OCI-LY1 (cell line): ENCODE measurements around the gene IL23A.

Source experiments
- H2AFZ ChIP-seq: fragments of 200-600 bp; sonication (generic), shearing (Covaris generic); 2 replicates; pipeline ENCODE4 v1.6.0; 2014; ENCODE audit warnings: antibody characterized with exemption, mild to moderate bottlenecking, low read length
- H3F3A ChIP-seq: fragments of 200-600 bp; sonication (generic), shearing (Covaris generic); 2 replicates; pipeline ENCODE4 v1.6.0; 2014; ENCODE audit warnings: mild to moderate bottlenecking, antibody characterized with exemption, low read length, moderate library complexity; ENCODE audit not compliant: insufficient read depth
- H3K27ac ChIP-seq: fragments of 200-600 bp; sonication (generic); 2 replicates; pipeline ENCODE4 v1.5.1; 2014; ENCODE audit warnings: low read length, mixed run types, mild to moderate bottlenecking, low read depth; ENCODE audit not compliant: poor library complexity, severe bottlenecking
- H3K27me3 ChIP-seq: fragments of 200-600 bp; sonication (generic); 2 replicates; pipeline ENCODE4 v1.6.0; 2014; ENCODE audit warnings: antibody characterized with exemption, mild to moderate bottlenecking, low read length, moderate library complexity; ENCODE audit not compliant: insufficient read depth
- H3K36me3 ChIP-seq: fragments of 200-600 bp; sonication (generic); 2 replicates; pipeline ENCODE4 v1.6.1; 2014; ENCODE audit warnings: mild to moderate bottlenecking, antibody characterized with exemption, low read length, moderate library complexity, mixed read lengths; ENCODE audit not compliant: insufficient read depth
- H3K4me1 ChIP-seq: fragments of 200-600 bp; sonication (generic); 2 replicates; pipeline ENCODE4 v1.5.1; 2014; ENCODE audit warnings: mild to moderate bottlenecking, low read length, moderate library complexity; ENCODE audit not compliant: insufficient read depth, severe bottlenecking
- H3K4me2 ChIP-seq: fragments of 200-600 bp; sonication (generic), shearing (Covaris generic); 2 replicates; pipeline ENCODE4 v1.6.1; 2014; ENCODE audit warnings: low read length
- H3K4me3 ChIP-seq: fragments of 200-600 bp; sonication (generic); 2 replicates; pipeline ENCODE4 v1.5.1; 2014; ENCODE audit warnings: low read length, low read depth, mild to moderate bottlenecking, mixed read lengths; ENCODE audit not compliant: poor library complexity, severe bottlenecking
- H3K79me2 ChIP-seq: fragments of 200-600 bp; shearing (Covaris generic); 2 replicates; pipeline ENCODE4 v1.6.1; 2016; ENCODE audit warnings: mixed run types, low read length, mixed read lengths; ENCODE audit not compliant: insufficient read depth
- H3K9ac ChIP-seq: fragments of 200-600 bp; sonication (generic), shearing (Covaris generic); 2 replicates; pipeline ENCODE4 v1.6.1; 2014; ENCODE audit warnings: mild to moderate bottlenecking, low read length, mixed read lengths
- H3K9me2 ChIP-seq: fragments of 200-600 bp; sonication (generic), shearing (Covaris generic); 2 replicates; pipeline ENCODE4 v1.6.1; 2014; ENCODE audit warnings: low read depth, mild to moderate bottlenecking, low read length, mixed read lengths
- H3K9me3 ChIP-seq: fragments of 200-600 bp; shearing (Covaris generic); 2 replicates; pipeline ENCODE4 v1.6.1; 2014; ENCODE audit warnings: low read length, mixed read lengths
- H4K20me1 ChIP-seq: fragments of 200-600 bp; sonication (generic), shearing (Covaris generic); 2 replicates; pipeline ENCODE4 v1.6.0; 2016; ENCODE audit warnings: mild to moderate bottlenecking, low read length; ENCODE audit not compliant: insufficient read depth
- CTCF ChIP-seq: fragments of 200-600 bp; sonication (generic), shearing (Covaris generic); IDR thresholded peaks from 2 replicates; pipeline ENCODE4 v1.5.1; 2017; ENCODE audit warnings: mild to moderate bottlenecking, antibody characterized with exemption, low read length, moderate library complexity, mixed read lengths
- EZH2 ChIP-seq: fragments of 200-600 bp; sonication (generic), shearing (Covaris generic); IDR thresholded peaks from 2 replicates; pipeline ENCODE4 v1.8.0; 2017; ENCODE audit warnings: borderline replicate concordance, mixed run types, mild to moderate bottlenecking, antibody characterized with exemption, low read length, moderate library complexity, mixed read lengths

The IL23A gene

GRCh38 chr12:56358836-56359532, 20.3 kb downstream of the IL23A start:
- no peak overlapping the region for H2AFZ ChIP-seq
- no peaks in the 10 kb centered on the region for H3K27me3 ChIP-seq
- H3K9me2 ChIP-seq: no peaks in the 10 kb centered on the region
- peak overlapping the region; percentile 65 for H3K27ac ChIP-seq
- peaks cover 23% of the 10 kb centered on the region for H3K36me3 ChIP-seq
- H3K4me1 ChIP-seq: peaks cover 24% of the 10 kb centered on the region
- H3K4me3 ChIP-seq: peak overlapping the region; percentile 84
- H3F3A ChIP-seq: no peaks in the 10 kb centered on the region
- no peaks in the 10 kb centered on the region for H3K9me3 ChIP-seq
- H3K79me2 ChIP-seq: peaks cover 10% of the 10 kb centered on the region
- no peak for TF ChIP-seq EZH2
- H4K20me1 ChIP-seq: no peaks in the 10 kb centered on the region
- H3K9ac ChIP-seq: peak overlapping the region; percentile 81
- peak overlapping the region; percentile 83 for H3K4me2 ChIP-seq

GRCh38 chr12:56359851-56360767, 21.4 kb downstream of the IL23A start, which contains the start of gene STAT2:
Gene STAT2 (minus strand): TSS chr12:56360107. CDS start chr12:56356571, 3,536 bp downstream.
- Histone ChIP-seq H3K4me1 (peaks cover 24% of the 10 kb centered on the region), H3K9me3 (no peaks in the 10 kb centered on the region), H3K36me3 (peaks cover 12% of the 10 kb centered on the region; the same call in 1 of the 2 replicates), H3K4me2 (peak within 1 kb of the TSS; percentile 83), H3K79me2 (peaks cover 10% of the 10 kb centered on the region), H3K9me2 (no peaks in the 10 kb centered on the region), H3K4me3 (peak within 1 kb of the TSS; percentile 84), H3K27ac (peak within 1 kb of the TSS; percentile 65), H2AFZ (no peak within 1 kb of the TSS), H3K27me3 (no peaks in the 10 kb centered on the region), H4K20me1 (no peaks in the 10 kb centered on the region), H3K9ac (peak within 1 kb of the TSS; percentile 81), H3F3A (no peaks in the 10 kb centered on the region)
- no peak for TF ChIP-seq CTCF
- TF ChIP-seq EZH2: no peak

- Histone ChIP-seq H3K4me1 (peaks cover 24% of the 10 kb centered on the region), H3K27ac (peak overlapping the region; percentile 8), H3K9me2 (no peaks in the 10 kb centered on the region), H3K79me2 (peaks cover 10% of the 10 kb centered on the region), H4K20me1 (no peaks in the 10 kb centered on the region), H3K9ac (no peak overlapping the region), H3K9me3 (no peaks in the 10 kb centered on the region), H2AFZ (no peak overlapping the region), H3K4me3 (no peak overlapping the region), H3K27me3 (no peaks in the 10 kb centered on the region), H3K4me2 (no peak overlapping the region), H3K36me3 (no peaks in the 10 kb centered on the region), H3F3A (no peaks in the 10 kb centered on the region)
- no peak for TF ChIP-seq CTCF
- TF ChIP-seq EZH2: no peak
These were observed 22.9 kb downstream of the IL23A start for GRCh38 chr12:56361487-56362129.
